Measurements from ENCODE around the gene PKNOX2. TPM values are rescaled to one million over a fixed set of nuclear protein-coding genes. Genes with fewer than 3 reads are reported as not detected.

Gene PKNOX2
- total RNA-seq, 1 donor from 2014 or later = 34.9 TPM

- Mint-ChIP-seq H3K4me1 (ENCODE audit: low read depth) (peaks cover 21% of the 10 kb centered on the region), H3K36me3 (ENCODE audit: low read depth) (peaks cover 19% of the 10 kb centered on the region), H3K27ac (ENCODE audit: unreplicated experiment) (no peak overlapping the region), H3K27me3 (ENCODE audit: low read depth) (no peaks in the 10 kb centered on the region), H3K9me3 (ENCODE audit: low read depth) (no peaks in the 10 kb centered on the region), H3K4me3 (ENCODE audit: unreplicated experiment) (no peak overlapping the region)
- TF ChIP-seq, protein P1, sequence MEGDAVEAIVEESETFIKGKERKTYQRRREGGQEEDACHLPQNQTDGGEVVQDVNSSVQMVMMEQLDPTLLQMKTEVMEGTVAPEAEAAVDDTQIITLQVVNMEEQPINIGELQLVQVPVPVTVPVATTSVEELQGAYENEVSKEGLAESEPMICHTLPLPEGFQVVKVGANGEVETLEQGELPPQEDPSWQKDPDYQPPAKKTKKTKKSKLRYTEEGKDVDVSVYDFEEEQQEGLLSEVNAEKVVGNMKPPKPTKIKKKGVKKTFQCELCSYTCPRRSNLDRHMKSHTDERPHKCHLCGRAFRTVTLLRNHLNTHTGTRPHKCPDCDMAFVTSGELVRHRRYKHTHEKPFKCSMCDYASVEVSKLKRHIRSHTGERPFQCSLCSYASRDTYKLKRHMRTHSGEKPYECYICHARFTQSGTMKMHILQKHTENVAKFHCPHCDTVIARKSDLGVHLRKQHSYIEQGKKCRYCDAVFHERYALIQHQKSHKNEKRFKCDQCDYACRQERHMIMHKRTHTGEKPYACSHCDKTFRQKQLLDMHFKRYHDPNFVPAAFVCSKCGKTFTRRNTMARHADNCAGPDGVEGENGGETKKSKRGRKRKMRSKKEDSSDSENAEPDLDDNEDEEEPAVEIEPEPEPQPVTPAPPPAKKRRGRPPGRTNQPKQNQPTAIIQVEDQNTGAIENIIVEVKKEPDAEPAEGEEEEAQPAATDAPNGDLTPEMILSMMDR (IDR thresholded peaks at IDR 0.05) = no peak
- DNase-seq (ENCODE audit: low spot score) = no peak
These were observed 168.3 kb downstream of the PKNOX2 start for GRCh38 chr11:125332821-125333220.

GRCh38 chr11:125333354-125334073 lies 169.0 kb downstream of the PKNOX2 start:
- H3K9me3 Mint-ChIP-seq (ENCODE audit: low read depth) = no peaks in the 10 kb centered on the region
- TF ChIP-seq, protein P1 (IDR thresholded peaks at IDR 0.05) = no peak
- H3K27me3 Mint-ChIP-seq (ENCODE audit: low read depth) = no peaks in the 10 kb centered on the region
- H3K4me3 Mint-ChIP-seq (ENCODE audit: unreplicated experiment) = no peak overlapping the region
- no peak overlapping the region for H3K27ac Mint-ChIP-seq (ENCODE audit: unreplicated experiment)
- peaks cover 22% of the 10 kb centered on the region for H3K36me3 Mint-ChIP-seq (ENCODE audit: low read depth)
- DNase-seq (ENCODE audit: low spot score) = no peak
- peaks cover 28% of the 10 kb centered on the region for H3K4me1 Mint-ChIP-seq (ENCODE audit: low read depth)

DNA sequence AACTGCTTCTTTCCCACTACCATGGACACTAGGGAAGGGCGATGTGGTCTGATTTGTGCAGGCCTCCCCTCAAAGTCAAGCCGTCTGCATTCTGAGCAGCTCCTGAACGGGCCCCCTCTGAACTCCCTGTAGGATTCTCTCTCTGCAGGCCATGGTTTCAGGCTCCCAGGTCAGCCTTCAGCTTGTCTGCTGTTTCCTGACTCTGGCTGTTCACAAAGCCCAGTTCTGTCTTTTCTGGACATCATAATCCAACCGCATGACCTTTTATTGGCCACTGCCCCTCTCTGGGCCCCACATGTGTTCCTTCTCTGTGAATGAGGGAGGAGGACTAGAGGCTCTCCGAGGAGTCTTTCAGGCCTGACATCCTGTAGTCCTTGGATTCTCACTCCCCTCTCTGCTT lies 170.6 kb downstream of the PKNOX2 start:
- TF ChIP-seq, protein P1 (IDR thresholded peaks at IDR 0.05) = no peak
- Mint-ChIP-seq H3K36me3 (ENCODE audit: low read depth) (peaks cover 22% of the 10 kb centered on the region), H3K27ac (ENCODE audit: unreplicated experiment) (peak overlapping the region; percentile 27), H3K9me3 (ENCODE audit: low read depth) (no peaks in the 10 kb centered on the region), H3K4me3 (ENCODE audit: unreplicated experiment) (no peak overlapping the region), H3K4me1 (ENCODE audit: low read depth) (peaks cover 37% of the 10 kb centered on the region), H3K27me3 (ENCODE audit: low read depth) (no peaks in the 10 kb centered on the region)
- DNase-seq (ENCODE audit: low spot score) = no peak

DNA sequence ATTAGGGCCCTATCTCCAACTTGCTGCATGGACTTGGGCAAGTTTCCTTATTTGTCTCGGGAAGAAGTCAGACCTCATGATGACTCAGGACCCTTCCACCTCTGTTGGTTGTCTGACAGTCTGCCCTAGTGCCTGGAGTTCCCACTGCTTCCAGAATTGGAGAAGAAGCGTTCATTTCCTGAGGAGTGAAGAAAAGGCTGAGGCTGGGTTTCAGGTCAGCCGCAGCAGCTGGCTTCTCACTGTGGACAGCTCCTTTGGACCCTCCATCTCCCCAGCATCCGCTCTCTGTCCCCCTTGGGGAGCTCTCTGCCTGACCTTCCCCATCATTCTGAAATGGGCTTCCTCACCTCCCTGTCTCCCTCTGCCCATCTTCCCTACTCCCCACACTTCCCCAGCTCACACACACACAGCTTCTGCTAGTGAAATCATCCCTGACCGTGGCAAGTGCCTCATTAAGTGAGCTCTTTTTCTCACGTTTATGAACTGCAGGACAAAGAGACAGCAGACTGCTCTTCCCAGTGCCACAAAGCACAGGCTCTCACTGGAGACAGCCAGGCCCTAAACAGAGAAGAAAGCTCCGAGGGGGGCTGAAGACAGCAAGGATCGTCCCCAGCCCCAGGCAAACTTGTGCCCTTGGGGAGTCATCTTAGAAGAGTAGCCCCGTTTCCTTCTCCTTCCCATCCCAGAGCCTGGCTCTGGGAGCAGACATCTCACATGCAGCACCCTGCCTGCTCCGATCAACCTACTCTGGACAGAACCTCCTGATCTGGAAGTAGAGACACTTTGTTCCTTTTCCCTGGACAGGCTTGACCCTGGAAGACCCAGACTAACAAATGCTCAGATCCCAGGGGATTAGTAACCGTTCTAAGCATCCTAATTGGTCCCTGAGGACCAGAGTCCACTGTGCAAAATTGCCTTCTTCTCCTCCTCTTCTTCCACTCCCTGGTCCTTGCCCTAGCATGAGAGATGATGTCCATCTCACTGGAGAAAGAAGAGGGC lies 173.6 kb downstream of the PKNOX2 start:
- peaks cover 52% of the 10 kb centered on the region for H3K4me1 Mint-ChIP-seq (ENCODE audit: low read depth)
- TF ChIP-seq, protein P1 (IDR thresholded peaks at IDR 0.05) = no peak
- H3K4me3 Mint-ChIP-seq (ENCODE audit: unreplicated experiment) = no peak overlapping the region
- no peak for DNase-seq (ENCODE audit: low spot score)
- no peaks in the 10 kb centered on the region for H3K9me3 Mint-ChIP-seq (ENCODE audit: low read depth)
- H3K27ac Mint-ChIP-seq (ENCODE audit: unreplicated experiment) = peak overlapping the region; percentile 55
- peaks cover 17% of the 10 kb centered on the region for H3K36me3 Mint-ChIP-seq (ENCODE audit: low read depth)
- no peaks in the 10 kb centered on the region for H3K27me3 Mint-ChIP-seq (ENCODE audit: low read depth)
